Ovary (tissue), 3 donors: ENCODE measurements around the gene PLCB1.

Experiments
- CTCF ChIP-seq, 3 donors: fragments of 450-650 bp in 2 of 3; fragments of 200-600 bp in 1 of 3; IDR thresholded peaks; one replicate each; pipeline versions ENCODE4 v1.5.1 to v1.8.0; 2016 to 2022; ENCODE audit warnings: antibody characterized with exemption in 3 of 3, mild to moderate bottlenecking in 1 of 3
- POLR2A ChIP-seq: fragments of 450-650 bp; IDR thresholded peaks from one replicate; pipeline ENCODE4 v1.6.1; 2017; ENCODE audit warnings: antibody characterized with exemption, mild to moderate bottlenecking, moderate library complexity
- donor health status: DM: no; HTN: no; CAD: no.

GRCh38 chr20:8216375-8217200, 84.5 kb downstream of the PLCB1 start:
- TF ChIP-seq CTCF (IDR thresholded peaks at IDR 0.05) (no peak), POLR2A (no peak)
